A549 treated with dexamethasone at 1 μM for 4 hours (cell line): ENCODE results near the gene MEOX1. TPM values are rescaled to one million over a fixed set of nuclear protein-coding genes. Genes with fewer than 3 reads are reported as not detected.

ENCODE experiments used
- total RNA-seq: library from RNA; stranded (reverse); fragments of 200-300 nt; extraction: Qiagen RNA extraction; gene quantifications from 5 replicates; pipeline ENCODE4 v1.2.3, GENCODE V29; 2022

Gene MEOX1
- total RNA-seq, result not detected in 5 replicates

GRCh38 chr17:43661699-43662412, at the start of gene MEOX1:
Gene MEOX1 (minus strand): TSS chr17:43661922. CDS start chr17:43661534, 388 bp downstream.

Other genes with a start within 250 kb of the MEOX1 start
- 37.1 to 48.1 TPM (median 44.7 TPM) in 5 replicates for gene DHX8, start 177.9 kb downstream of the MEOX1 start, total RNA-seq
- gene ETV4, start 115.6 kb downstream of the MEOX1 start, total RNA-seq, result 53.6 to 68.6 TPM (median 65.1 TPM) in 5 replicates
- not detected in 5 replicates for gene SOST, start 96.9 kb upstream of the MEOX1 start, total RNA-seq
- 59.9 to 69.9 TPM (median 66.0 TPM) in 5 replicates for gene DUSP3, start 117.1 kb upstream of the MEOX1 start, total RNA-seq
- 0.06 to 0.10 TPM (median 0.07 TPM) in 5 replicates for gene CFAP97D1, start 118.5 kb upstream of the MEOX1 start, total RNA-seq
- gene MPP3, start 171.2 kb upstream of the MEOX1 start, total RNA-seq, result 12.0 to 15.9 TPM (median 15.1 TPM) in 5 replicates
- gene CD300LG, start 185.3 kb upstream of the MEOX1 start, total RNA-seq, result 0.36 TPM in 1 of 5 replicates, not detected in the others
- gene MPP2, start 245.6 kb upstream of the MEOX1 start, total RNA-seq, result 0.82 to 1.8 TPM (median 1.4 TPM) in 5 replicates